ENCODE data around the gene PRR14L. TPM values are rescaled to one million over a fixed set of nuclear protein-coding genes. Genes with fewer than 3 reads are reported as not detected.

Gene PRR14L
- total and polyA plus RNA-seq, 2 of the 13 experiments (the other 11 are each of a cell fraction or from before 2014, with no cell fraction given) = 6.6 to 16.5 TPM

DNA sequence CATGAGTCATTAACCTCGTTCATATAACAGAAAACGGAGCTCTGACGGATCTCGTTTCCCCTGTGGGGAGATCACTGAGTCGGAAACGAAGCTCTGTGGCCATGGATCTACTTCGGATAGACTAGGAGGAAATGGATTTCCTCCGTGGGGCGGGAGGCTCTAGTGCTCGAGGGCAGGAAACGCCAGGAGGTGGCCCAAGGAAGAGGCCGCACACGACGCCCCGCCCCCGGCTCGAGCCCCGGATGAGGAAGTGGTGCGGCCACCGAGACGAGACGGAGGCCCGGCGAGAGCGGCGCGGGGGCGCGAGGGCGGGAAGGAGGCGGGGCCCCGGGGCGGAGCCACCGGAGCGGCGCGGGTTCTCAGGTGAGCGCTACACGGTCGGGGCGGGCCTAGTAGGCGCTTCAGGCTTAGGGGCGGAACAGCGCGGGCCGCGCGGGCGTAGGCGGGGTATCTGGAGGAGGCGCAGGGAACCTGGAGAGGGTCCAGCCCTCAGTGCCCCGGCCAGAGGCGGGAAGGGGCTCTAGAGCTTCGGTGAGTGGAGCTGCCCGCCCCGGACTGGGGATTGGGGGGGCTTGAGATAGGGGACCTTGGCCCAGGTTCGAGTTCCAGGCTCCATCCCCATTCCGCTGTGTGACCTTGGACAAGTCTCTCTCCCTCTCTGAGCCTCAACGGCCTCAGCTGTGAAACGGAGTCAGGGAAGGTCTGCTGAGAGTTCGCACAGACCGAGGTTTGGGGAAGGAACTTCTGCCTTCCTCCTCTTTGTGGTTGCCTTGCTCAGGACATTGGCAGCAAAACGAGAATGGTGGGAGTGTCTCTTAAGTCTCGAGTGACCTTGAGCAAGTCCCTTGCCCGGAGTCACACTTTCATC lies 3.9 kb upstream of the PRR14L start, which contains the start of gene DEPDC5 (continued):
- TF ChIP-seq RFX3 (CRISPR knock-in tag; IDR thresholded peaks at IDR 0.05) (no peak), ZNF274 (CRISPR knock-in tag; IDR thresholded peaks at IDR 0.05) (no peak), ZNF7 (CRISPR knock-in tag; IDR thresholded peaks at IDR 0.05) (no peak), MAFF (IDR thresholded peaks at IDR 0.05; ENCODE audit: low read depth, low read length) (no peak), KAT7 (CRISPR knock-in tag; IDR thresholded peaks at IDR 0.05; ENCODE audit: borderline replicate concordance) (no peak; the same call in 1 of the 2 replicates), ARNTL (CRISPR knock-in tag; IDR thresholded peaks at IDR 0.05) (no peak), REXO4 (CRISPR knock-in tag; IDR thresholded peaks at IDR 0.05; ENCODE audit: borderline replicate concordance) (no peak), ZC3H4 (CRISPR knock-in tag; IDR thresholded peaks at IDR 0.05; ENCODE audit: borderline replicate concordance) (no peak), HIVEP1 (CRISPR knock-in tag; IDR thresholded peaks at IDR 0.05) (no peak), NFYC (CRISPR knock-in tag; IDR thresholded peaks at IDR 0.05) (no peak), ZBTB7B (CRISPR knock-in tag; IDR thresholded peaks at IDR 0.05) (no peak)
- TF ChIP-seq, protein P1, sequence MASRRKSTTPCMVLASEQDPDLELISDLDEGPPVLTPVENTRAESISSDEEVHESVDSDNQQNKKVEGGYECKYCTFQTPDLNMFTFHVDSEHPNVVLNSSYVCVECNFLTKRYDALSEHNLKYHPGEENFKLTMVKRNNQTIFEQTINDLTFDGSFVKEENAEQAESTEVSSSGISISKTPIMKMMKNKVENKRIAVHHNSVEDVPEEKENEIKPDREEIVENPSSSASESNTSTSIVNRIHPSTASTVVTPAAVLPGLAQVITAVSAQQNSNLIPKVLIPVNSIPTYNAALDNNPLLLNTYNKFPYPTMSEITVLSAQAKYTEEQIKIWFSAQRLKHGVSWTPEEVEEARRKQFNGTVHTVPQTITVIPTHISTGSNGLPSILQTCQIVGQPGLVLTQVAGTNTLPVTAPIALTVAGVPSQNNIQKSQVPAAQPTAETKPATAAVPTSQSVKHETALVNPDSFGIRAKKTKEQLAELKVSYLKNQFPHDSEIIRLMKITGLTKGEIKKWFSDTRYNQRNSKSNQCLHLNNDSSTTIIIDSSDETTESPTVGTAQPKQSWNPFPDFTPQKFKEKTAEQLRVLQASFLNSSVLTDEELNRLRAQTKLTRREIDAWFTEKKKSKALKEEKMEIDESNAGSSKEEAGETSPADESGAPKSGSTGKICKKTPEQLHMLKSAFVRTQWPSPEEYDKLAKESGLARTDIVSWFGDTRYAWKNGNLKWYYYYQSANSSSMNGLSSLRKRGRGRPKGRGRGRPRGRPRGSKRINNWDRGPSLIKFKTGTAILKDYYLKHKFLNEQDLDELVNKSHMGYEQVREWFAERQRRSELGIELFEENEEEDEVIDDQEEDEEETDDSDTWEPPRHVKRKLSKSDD (CRISPR knock-in tag; IDR thresholded peaks at IDR 0.05; ENCODE audit: low read depth) = no peak
- TF ChIP-seq, protein P2, sequence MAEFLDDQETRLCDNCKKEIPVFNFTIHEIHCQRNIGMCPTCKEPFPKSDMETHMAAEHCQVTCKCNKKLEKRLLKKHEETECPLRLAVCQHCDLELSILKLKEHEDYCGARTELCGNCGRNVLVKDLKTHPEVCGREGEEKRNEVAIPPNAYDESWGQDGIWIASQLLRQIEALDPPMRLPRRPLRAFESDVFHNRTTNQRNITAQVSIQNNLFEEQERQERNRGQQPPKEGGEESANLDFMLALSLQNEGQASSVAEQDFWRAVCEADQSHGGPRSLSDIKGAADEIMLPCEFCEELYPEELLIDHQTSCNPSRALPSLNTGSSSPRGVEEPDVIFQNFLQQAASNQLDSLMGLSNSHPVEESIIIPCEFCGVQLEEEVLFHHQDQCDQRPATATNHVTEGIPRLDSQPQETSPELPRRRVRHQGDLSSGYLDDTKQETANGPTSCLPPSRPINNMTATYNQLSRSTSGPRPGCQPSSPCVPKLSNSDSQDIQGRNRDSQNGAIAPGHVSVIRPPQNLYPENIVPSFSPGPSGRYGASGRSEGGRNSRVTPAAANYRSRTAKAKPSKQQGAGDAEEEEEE (CRISPR knock-in tag; IDR thresholded peaks at IDR 0.05; ENCODE audit: borderline replicate concordance) = no peak
- TF ChIP-seq, protein P3, sequence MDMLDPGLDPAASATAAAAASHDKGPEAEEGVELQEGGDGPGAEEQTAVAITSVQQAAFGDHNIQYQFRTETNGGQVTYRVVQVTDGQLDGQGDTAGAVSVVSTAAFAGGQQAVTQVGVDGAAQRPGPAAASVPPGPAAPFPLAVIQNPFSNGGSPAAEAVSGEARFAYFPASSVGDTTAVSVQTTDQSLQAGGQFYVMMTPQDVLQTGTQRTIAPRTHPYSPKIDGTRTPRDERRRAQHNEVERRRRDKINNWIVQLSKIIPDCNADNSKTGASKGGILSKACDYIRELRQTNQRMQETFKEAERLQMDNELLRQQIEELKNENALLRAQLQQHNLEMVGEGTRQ (IDR thresholded peaks at IDR 0.05; ENCODE audit: low read depth, low read length) = no peak
- TF ChIP-seq, protein P3 (CRISPR knock-in tag; IDR thresholded peaks at IDR 0.05; ENCODE audit: borderline replicate concordance) = no peak
- TF ChIP-seq, protein P4, sequence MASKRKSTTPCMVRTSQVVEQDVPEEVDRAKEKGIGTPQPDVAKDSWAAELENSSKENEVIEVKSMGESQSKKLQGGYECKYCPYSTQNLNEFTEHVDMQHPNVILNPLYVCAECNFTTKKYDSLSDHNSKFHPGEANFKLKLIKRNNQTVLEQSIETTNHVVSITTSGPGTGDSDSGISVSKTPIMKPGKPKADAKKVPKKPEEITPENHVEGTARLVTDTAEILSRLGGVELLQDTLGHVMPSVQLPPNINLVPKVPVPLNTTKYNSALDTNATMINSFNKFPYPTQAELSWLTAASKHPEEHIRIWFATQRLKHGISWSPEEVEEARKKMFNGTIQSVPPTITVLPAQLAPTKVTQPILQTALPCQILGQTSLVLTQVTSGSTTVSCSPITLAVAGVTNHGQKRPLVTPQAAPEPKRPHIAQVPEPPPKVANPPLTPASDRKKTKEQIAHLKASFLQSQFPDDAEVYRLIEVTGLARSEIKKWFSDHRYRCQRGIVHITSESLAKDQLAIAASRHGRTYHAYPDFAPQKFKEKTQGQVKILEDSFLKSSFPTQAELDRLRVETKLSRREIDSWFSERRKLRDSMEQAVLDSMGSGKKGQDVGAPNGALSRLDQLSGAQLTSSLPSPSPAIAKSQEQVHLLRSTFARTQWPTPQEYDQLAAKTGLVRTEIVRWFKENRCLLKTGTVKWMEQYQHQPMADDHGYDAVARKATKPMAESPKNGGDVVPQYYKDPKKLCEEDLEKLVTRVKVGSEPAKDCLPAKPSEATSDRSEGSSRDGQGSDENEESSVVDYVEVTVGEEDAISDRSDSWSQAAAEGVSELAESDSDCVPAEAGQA (IDR thresholded peaks at IDR 0.05; ENCODE audit: low read depth) = no peak
- TF ChIP-seq, protein P4 (CRISPR knock-in tag; IDR thresholded peaks at IDR 0.05; ENCODE audit: borderline replicate concordance) = no peak

Data from HepG2 (cell line).